NCI-H146 treated with DMSO at 0.1 percent for 48 hours (cell line): ENCODE data around the gene TECPR2.
"Not testable (repeated sequence)": the region's sequence is repeated elsewhere in the genome, so short reads cannot be mapped to it uniquely, and the experiment has no call there.

Source experiments
- DNase-seq: peaks from one replicate; lab custom pipeline; 2025; ENCODE audit not compliant: unreplicated experiment; lab: John Stamatoyannopoulos, UW

TECPR2 gene

GRCh38 chr14:102362545-102363181 is at the start of gene TECPR2, which contains the start of gene CINP:
Gene TECPR2, plus strand, starts transcription at chr14:102362941. Its CDS starts 13,781 bp downstream, at chr14:102376722.
Gene CINP, minus strand, starts transcription at chr14:102362890. Its CDS starts 39 bp downstream, at chr14:102362851.
- DNase-seq = peak; percentile 72

- peak; percentile 36 for DNase-seq
These were observed 48.3 kb upstream of the TECPR2 start for GRCh38 chr14:102314242-102315011.

GRCh38 chr14:102315121-102315520 is 47.6 kb upstream of the TECPR2 start:
- no peak for DNase-seq

GRCh38 chr14:102316338-102316742 is 46.4 kb upstream of the TECPR2 start:
- peak; percentile 33 for DNase-seq

GRCh38 chr14:102316743-102317563 is 45.8 kb upstream of the TECPR2 start:
- peak; percentile 73 for DNase-seq

- DNase-seq = no peak
These were observed 45.0 kb upstream of the TECPR2 start for GRCh38 chr14:102317564-102318248.

- no peak for DNase-seq
These were observed 43.9 kb upstream of the TECPR2 start for GRCh38 chr14:102318781-102319276.

- peak; percentile 40 for DNase-seq
These were observed 43.2 kb upstream of the TECPR2 start, which contains the start of gene ZNF839 for GRCh38 chr14:102319351-102320032. Gene ZNF839, plus strand, starts transcription at chr14:102319746. Its CDS starts 20 bp downstream, at chr14:102319766.

GRCh38 chr14:102320033-102320660 is 42.6 kb upstream of the TECPR2 start:
- no peak for DNase-seq

GRCh38 chr14:102320671-102321455 is 41.9 kb upstream of the TECPR2 start:
- DNase-seq = no peak

GRCh38 chr14:102321456-102322422 is 41.0 kb upstream of the TECPR2 start:
- no peak for DNase-seq

- no peak for DNase-seq
These were observed 39.6 kb upstream of the TECPR2 start for GRCh38 chr14:102323102-102323501.

- DNase-seq = no peak
These were observed 36.9 kb upstream of the TECPR2 start for GRCh38 chr14:102325791-102326345.

- DNase-seq = no peak
These were observed 36.2 kb upstream of the TECPR2 start for GRCh38 chr14:102326583-102326982.

GRCh38 chr14:102329381-102329780 is 33.4 kb upstream of the TECPR2 start:
- DNase-seq = not testable (repeated sequence)

- no peak for DNase-seq
These were observed 31.9 kb upstream of the TECPR2 start for GRCh38 chr14:102330806-102331205.

GRCh38 chr14:102333390-102333789 is 29.4 kb upstream of the TECPR2 start:
- DNase-seq = no peak
